HEK293 (cell line): ENCODE data around the gene NFS1.

Experiments used
- BCL11A ChIP-seq: fragments of 450-650 bp; formaldehyde crosslinking; IDR thresholded peaks from 2 replicates; pipeline ENCODE4 v1.5.1; 2016; ENCODE audit warnings: low read depth, missing biosample characterization, missing genetic modification characterization
- GLIS1 ChIP-seq: fragments of 450-650 bp; formaldehyde crosslinking; IDR thresholded peaks from 2 replicates; pipeline ENCODE4 v1.5.1; 2016; ENCODE audit warnings: missing biosample characterization, missing genetic modification characterization
- GLIS2 ChIP-seq: fragments of 450-650 bp; formaldehyde crosslinking; IDR thresholded peaks from 2 replicates; pipeline ENCODE4 v1.5.1; 2016; ENCODE audit warnings: missing biosample characterization, missing genetic modification characterization
- SCRT1 ChIP-seq: fragments of 450-650 bp; formaldehyde crosslinking; IDR thresholded peaks from 2 replicates; pipeline ENCODE4 v1.5.1; 2016; ENCODE audit warnings: missing biosample characterization, missing genetic modification characterization, borderline replicate concordance
- SP7 ChIP-seq: fragments of 450-650 bp; formaldehyde crosslinking; IDR thresholded peaks from 2 replicates; pipeline ENCODE4 v1.5.1; 2016; ENCODE audit warnings: missing biosample characterization, missing genetic modification characterization
- WT1 ChIP-seq: fragments of 450-650 bp; formaldehyde crosslinking; IDR thresholded peaks from 2 replicates; pipeline ENCODE4 v1.5.1; 2016; ENCODE audit warnings: missing biosample characterization, missing genetic modification characterization
- ZEB2 ChIP-seq: fragments of 450-650 bp; formaldehyde crosslinking; IDR thresholded peaks from 2 replicates; pipeline ENCODE4 v1.5.1; 2016; ENCODE audit warnings: missing biosample characterization, missing genetic modification characterization
- ZNF138 ChIP-seq: fragments of 450-650 bp; formaldehyde crosslinking; IDR thresholded peaks from 2 replicates; pipeline ENCODE4 v1.5.1; 2016; ENCODE audit warnings: missing biosample characterization, missing genetic modification characterization, borderline replicate concordance
- ZNF202 ChIP-seq: fragments of 450-650 bp; formaldehyde crosslinking; IDR thresholded peaks from 2 replicates; pipeline ENCODE4 v1.5.1; 2016; ENCODE audit warnings: missing biosample characterization, missing genetic modification characterization, borderline replicate concordance
- ZNF274 ChIP-seq, 2 experiments: fragments of 200-500 bp in 1 of 2; fragments of 450-650 bp in 1 of 2; sonication (Bioruptor generic) in 1 of 2; formaldehyde crosslinking in 1 of 2; IDR thresholded peaks; 2 replicates each; pipeline versions ENCODE4 v1.5.1 to v1.6.1; 2014 to 2016; ENCODE audit warnings: borderline replicate concordance in 1 of 2, inconsistent platforms in 1 of 2, low read length in 1 of 2, missing biosample characterization in 1 of 2, missing genetic modification characterization in 1 of 2
- ZNF324 ChIP-seq: fragments of 450-650 bp; formaldehyde crosslinking; IDR thresholded peaks from 2 replicates; pipeline ENCODE4 v1.5.1; 2016; ENCODE audit warnings: missing biosample characterization, missing genetic modification characterization
- ZNF366 ChIP-seq: fragments of 450-650 bp; formaldehyde crosslinking; conservative IDR thresholded peaks from 2 replicates; pipeline ENCODE4 v1.5.1; 2016; ENCODE audit warnings: missing biosample characterization, missing genetic modification characterization
- ZNF416 ChIP-seq: fragments of 450-650 bp; formaldehyde crosslinking; IDR thresholded peaks from 2 replicates; pipeline ENCODE4 v1.5.1; 2016; ENCODE audit warnings: missing biosample characterization, missing genetic modification characterization
- ZNF473 ChIP-seq: fragments of 450-650 bp; formaldehyde crosslinking; IDR thresholded peaks from 2 replicates; pipeline ENCODE4 v1.5.1; 2017; ENCODE audit warnings: missing biosample characterization, missing genetic modification characterization
- ZNF501 ChIP-seq: fragments of 450-650 bp; formaldehyde crosslinking; IDR thresholded peaks from 2 replicates; pipeline ENCODE4 v1.5.1; 2016; ENCODE audit warnings: missing biosample characterization, missing genetic modification characterization
- ZNF561 ChIP-seq: fragments of 450-650 bp; IDR thresholded peaks from 2 replicates; pipeline ENCODE4 v1.5.1; 2018; ENCODE audit warnings: missing biosample characterization, missing genetic modification characterization, borderline replicate concordance
- ZNF623 ChIP-seq: fragments of 450-650 bp; formaldehyde crosslinking; IDR thresholded peaks from 2 replicates; pipeline ENCODE4 v1.5.1; 2016; ENCODE audit warnings: missing biosample characterization, missing genetic modification characterization
- ZNF624 ChIP-seq: fragments of 450-650 bp; formaldehyde crosslinking; IDR thresholded peaks from 2 replicates; pipeline ENCODE4 v1.5.1; 2017; ENCODE audit warnings: missing biosample characterization, missing genetic modification characterization
- ZNF701 ChIP-seq: fragments of 450-650 bp; formaldehyde crosslinking; IDR thresholded peaks from 2 replicates; pipeline ENCODE4 v1.5.1; 2016; ENCODE audit warnings: missing biosample characterization, missing genetic modification characterization
- ZSCAN23 ChIP-seq: fragments of 450-650 bp; formaldehyde crosslinking; IDR thresholded peaks from 2 replicates; pipeline ENCODE4 v1.5.1; 2016; ENCODE audit warnings: missing biosample characterization, missing genetic modification characterization
- TF ChIP-seq, protein P1 (sequence below): fragments of 450-650 bp; formaldehyde crosslinking; conservative IDR thresholded peaks from 2 replicates; pipeline ENCODE4 v1.5.1; 2016; ENCODE audit warnings: low read depth, missing biosample characterization, missing genetic modification characterization
- TF ChIP-seq, protein P2 (sequence below): fragments of 450-650 bp; formaldehyde crosslinking; IDR thresholded peaks from 2 replicates; pipeline ENCODE4 v1.5.1; 2016; ENCODE audit warnings: missing biosample characterization, missing genetic modification characterization
- TF ChIP-seq, protein P3 (sequence below): fragments of 450-650 bp; formaldehyde crosslinking; IDR thresholded peaks from 2 replicates; pipeline ENCODE4 v1.5.1; 2017; ENCODE audit warnings: missing biosample characterization, missing genetic modification characterization
- TF ChIP-seq, protein P4 (sequence below): fragments of 450-650 bp; formaldehyde crosslinking; IDR thresholded peaks from 2 replicates; pipeline ENCODE4 v1.5.1; 2016; ENCODE audit warnings: missing biosample characterization, missing genetic modification characterization, low read depth
- TF ChIP-seq, protein P5 (sequence below): fragments of 450-650 bp; formaldehyde crosslinking; IDR thresholded peaks from 2 replicates; pipeline ENCODE4 v1.5.1; 2016; ENCODE audit warnings: missing biosample characterization, missing genetic modification characterization
- TF ChIP-seq, protein P6 (sequence below): fragments of 450-650 bp; formaldehyde crosslinking; IDR thresholded peaks from 2 replicates; pipeline ENCODE4 v1.5.1; 2016; ENCODE audit warnings: missing biosample characterization, missing genetic modification characterization

The NFS1 gene

DNA sequence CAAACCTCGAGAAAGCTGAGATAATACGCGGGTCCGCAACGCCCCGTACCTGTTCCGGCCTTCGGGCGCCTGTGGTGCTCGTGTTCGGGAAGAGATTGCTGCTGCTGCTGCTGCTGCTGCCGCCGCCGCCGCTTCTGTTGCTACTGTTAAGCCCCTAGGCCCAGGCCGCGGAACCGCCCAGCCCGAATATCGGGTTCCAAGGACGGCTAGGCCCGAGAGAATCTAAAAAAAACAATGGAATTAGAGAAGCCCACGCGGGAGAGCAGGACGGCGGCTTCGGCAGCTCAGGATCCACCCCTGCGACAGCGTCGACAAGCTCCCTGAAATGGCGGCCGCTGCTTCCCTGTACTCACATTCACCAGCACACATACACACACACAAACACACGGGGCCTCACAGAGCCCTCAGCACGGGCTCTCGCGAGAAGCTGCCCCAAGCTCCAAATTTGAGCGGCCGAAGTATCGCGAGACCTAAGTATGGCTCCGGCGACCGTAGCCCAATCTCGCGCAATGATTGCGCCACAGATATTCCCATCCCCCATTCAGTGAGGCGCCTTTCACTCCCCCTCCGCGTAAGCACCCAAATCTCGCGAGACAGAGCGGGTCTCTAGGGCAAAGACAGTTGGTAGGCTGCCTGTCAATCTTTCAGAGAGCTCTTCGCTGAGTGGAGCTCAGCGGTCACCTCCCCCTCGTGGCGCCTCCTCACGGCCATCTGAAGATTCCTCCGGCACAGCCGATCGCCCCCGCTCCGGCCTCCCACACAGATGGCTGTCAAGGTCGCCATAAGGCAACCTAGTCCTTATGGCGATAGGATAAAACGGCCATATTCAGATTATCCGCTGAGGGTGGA is 43.0 kb upstream of the NFS1 start, which contains the start of gene RBM39 (continued):
- TF ChIP-seq, protein P1, sequence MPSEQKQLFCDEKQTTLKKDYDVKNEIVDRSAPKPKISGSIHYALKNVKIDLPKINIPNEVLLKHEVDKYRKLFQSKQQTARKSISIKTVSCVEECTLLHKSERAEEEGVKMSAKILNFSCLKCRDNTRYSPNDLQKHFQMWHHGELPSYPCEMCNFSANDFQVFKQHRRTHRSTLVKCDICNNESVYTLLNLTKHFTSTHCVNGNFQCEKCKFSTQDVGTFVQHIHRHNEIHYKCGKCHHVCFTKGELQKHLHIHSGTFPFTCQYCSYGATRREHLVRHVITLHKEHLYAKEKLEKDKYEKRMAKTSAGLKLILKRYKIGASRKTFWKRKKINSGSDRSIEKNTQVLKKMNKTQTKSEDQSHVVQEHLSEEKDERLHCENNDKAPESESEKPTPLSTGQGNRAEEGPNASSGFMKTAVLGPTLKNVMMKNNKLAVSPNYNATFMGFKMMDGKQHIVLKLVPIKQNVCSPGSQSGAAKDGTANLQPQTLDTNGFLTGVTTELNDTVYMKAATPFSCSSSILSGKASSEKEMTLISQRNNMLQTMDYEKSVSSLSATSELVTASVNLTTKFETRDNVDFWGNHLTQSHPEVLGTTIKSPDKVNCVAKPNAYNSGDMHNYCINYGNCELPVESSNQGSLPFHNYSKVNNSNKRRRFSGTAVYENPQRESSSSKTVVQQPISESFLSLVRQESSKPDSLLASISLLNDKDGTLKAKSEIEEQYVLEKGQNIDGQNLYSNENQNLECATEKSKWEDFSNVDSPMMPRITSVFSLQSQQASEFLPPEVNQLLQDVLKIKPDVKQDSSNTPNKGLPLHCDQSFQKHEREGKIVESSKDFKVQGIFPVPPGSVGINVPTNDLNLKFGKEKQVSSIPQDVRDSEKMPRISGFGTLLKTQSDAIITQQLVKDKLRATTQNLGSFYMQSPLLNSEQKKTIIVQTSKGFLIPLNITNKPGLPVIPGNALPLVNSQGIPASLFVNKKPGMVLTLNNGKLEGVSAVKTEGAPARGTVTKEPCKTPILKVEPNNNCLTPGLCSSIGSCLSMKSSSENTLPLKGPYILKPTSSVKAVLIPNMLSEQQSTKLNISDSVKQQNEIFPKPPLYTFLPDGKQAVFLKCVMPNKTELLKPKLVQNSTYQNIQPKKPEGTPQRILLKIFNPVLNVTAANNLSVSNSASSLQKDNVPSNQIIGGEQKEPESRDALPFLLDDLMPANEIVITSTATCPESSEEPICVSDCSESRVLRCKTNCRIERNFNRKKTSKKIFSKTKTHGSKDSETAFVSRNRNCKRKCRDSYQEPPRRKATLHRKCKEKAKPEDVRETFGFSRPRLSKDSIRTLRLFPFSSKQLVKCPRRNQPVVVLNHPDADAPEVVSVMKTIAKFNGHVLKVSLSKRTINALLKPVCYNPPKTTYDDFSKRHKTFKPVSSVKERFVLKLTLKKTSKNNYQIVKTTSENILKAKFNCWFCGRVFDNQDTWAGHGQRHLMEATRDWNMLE (tag by site-specific recombination) = peak; percentile 73
- TF ChIP-seq ZNF138 (tag by site-specific recombination) (no peak), ZSCAN23 (0 out of 2 replicates have a peak, but pooled peaks have one; percentile 45), ZNF366 (tag by site-specific recombination) (no peak; the same call in 1 of the 2 replicates), ZEB2 (tag by site-specific recombination) (peak; percentile 78), ZNF202 (tag by site-specific recombination) (no peak), ZNF624 (no peak), SP7 (tag by site-specific recombination) (peak; percentile 95), GLIS1 (peak; percentile 88), ZNF623 (tag by site-specific recombination) (peak; percentile 13; the same call in 1 of the 2 replicates), BCL11A (tag by site-specific recombination) (no peak), ZNF501 (peak; percentile 89), ZNF274 (IDR thresholded peaks at IDR 0.05; ENCODE audit: low read length) (no peak), ZNF274 (tag by site-specific recombination; IDR thresholded peaks at IDR 0.05; ENCODE audit: borderline replicate concordance) (no peak), ZNF416 (no peak), ZNF561 (tag by site-specific recombination) (peak; percentile 66; the same call in 1 of the 2 replicates), ZNF473 (tag by site-specific recombination) (no peak), WT1 (tag by site-specific recombination) (peak; percentile 85), ZNF701 (no peak), GLIS2 (tag by site-specific recombination) (peak; percentile 92), SCRT1 (tag by site-specific recombination) (no peak), ZNF324 (tag by site-specific recombination) (peak; percentile 96)
- TF ChIP-seq, protein P2, sequence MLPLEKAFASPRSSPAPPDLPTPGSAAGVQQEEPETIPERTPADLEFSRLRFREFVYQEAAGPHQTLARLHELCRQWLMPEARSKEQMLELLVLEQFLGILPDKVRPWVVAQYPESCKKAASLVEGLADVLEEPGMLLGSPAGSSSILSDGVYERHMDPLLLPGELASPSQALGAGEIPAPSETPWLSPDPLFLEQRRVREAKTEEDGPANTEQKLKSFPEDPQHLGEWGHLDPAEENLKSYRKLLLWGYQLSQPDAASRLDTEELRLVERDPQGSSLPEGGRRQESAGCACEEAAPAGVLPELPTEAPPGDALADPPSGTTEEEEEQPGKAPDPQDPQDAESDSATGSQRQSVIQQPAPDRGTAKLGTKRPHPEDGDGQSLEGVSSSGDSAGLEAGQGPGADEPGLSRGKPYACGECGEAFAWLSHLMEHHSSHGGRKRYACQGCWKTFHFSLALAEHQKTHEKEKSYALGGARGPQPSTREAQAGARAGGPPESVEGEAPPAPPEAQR (tag by site-specific recombination) = peak; percentile 82; the same call in 1 of the 2 replicates
- TF ChIP-seq, protein P3, sequence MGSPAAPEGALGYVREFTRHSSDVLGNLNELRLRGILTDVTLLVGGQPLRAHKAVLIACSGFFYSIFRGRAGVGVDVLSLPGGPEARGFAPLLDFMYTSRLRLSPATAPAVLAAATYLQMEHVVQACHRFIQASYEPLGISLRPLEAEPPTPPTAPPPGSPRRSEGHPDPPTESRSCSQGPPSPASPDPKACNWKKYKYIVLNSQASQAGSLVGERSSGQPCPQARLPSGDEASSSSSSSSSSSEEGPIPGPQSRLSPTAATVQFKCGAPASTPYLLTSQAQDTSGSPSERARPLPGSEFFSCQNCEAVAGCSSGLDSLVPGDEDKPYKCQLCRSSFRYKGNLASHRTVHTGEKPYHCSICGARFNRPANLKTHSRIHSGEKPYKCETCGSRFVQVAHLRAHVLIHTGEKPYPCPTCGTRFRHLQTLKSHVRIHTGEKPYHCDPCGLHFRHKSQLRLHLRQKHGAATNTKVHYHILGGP = no peak
- TF ChIP-seq, protein P4, sequence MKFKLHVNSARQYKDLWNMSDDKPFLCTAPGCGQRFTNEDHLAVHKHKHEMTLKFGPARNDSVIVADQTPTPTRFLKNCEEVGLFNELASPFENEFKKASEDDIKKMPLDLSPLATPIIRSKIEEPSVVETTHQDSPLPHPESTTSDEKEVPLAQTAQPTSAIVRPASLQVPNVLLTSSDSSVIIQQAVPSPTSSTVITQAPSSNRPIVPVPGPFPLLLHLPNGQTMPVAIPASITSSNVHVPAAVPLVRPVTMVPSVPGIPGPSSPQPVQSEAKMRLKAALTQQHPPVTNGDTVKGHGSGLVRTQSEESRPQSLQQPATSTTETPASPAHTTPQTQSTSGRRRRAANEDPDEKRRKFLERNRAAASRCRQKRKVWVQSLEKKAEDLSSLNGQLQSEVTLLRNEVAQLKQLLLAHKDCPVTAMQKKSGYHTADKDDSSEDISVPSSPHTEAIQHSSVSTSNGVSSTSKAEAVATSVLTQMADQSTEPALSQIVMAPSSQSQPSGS (tag by site-specific recombination) = no peak; the same call in 1 of the 2 replicates
- TF ChIP-seq, protein P5, sequence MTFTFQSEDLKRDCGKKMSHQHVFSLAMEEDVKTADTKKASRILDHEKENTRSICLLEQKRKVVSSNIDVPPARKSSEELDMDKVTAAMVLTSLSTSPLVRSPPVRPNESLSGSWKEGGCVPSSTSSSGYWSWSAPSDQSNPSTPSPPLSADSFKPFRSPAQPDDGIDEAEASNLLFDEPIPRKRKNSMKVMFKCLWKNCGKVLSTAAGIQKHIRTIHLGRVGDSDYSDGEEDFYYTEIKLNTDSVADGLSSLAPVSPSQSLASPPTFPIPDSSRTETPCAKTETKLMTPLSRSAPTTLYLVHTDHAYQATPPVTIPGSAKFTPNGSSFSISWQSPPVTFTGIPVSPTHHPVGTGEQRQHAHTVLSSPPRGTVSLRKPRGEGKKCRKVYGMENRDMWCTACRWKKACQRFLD = no peak
- TF ChIP-seq, protein P6, sequence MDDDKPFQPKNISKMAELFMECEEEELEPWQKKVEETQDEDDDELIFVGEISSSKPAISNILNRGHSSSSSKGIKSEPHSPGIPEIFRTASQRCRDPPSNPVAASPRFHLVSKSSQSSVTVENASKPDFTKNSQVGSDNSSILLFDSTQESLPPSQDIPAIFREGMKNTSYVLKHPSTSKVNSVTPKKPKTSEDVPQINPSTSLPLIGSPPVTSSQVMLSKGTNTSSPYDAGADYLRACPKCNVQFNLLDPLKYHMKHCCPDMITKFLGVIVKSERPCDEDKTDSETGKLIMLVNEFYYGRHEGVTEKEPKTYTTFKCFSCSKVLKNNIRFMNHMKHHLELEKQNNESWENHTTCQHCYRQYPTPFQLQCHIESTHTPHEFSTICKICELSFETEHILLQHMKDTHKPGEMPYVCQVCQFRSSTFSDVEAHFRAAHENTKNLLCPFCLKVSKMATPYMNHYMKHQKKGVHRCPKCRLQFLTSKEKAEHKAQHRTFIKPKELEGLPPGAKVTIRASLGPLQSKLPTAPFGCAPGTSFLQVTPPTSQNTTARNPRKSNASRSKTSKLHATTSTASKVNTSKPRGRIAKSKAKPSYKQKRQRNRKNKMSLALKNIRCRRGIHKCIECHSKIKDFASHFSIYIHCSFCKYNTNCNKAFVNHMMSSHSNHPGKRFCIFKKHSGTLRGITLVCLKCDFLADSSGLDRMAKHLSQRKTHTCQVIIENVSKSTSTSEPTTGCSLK (tag by site-specific recombination) = no peak
